ENCODE measurements around the gene EEFSEC. TPM values are rescaled to one million over a fixed set of nuclear protein-coding genes. Genes with fewer than 3 reads are reported as not detected.

EEFSEC gene
- total and polyA plus RNA-seq, 8 donors, result 5.9 to 9.8 (median 7.4) TPM

DNA sequence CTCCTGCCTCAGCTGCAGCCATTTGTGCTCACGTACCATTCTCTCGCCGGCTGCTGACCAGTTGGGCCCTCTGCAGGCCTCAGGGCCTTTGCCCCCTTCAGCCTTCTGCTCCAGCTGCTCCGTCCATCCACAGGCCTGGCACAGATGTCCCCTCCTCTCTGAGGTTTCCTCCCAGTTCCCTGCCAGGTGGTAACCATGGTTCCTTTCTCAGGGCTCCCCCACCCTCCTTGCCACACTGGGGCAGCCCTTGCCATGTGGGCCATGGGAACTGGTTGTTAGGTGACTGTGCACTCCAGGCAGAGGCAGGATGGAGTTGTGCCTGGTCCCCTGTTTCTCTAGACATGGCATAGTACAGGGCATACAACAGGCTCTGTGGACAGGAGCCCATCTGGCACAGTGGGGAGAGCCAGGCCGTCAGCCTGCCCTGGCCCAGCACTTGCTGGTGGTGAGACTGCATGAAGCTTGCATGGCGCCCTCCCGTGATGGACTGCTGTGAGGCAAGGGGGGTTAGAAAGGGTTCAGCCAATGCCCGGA, 164.5 kb downstream of the EEFSEC start:
- peak; percentile 71 to 77 (median 74) for ATAC-seq
- peak overlapping the region; percentile 17 to 50 (median 28) for H3K27ac ChIP-seq
- peaks cover 26 to 39% (median 37%) of the 10 kb centered on the region in 3 donors for H3K4me1 ChIP-seq
- H3K9me3 ChIP-seq, result no peaks in the 10 kb centered on the region
- 52 to 58% methylated on average over 8 of the region's 8 CpGs for WGBS, 2 donors
- H3K27me3 ChIP-seq, result no peaks in the 10 kb centered on the region
- intact Hi-C loops (cut with DNase I), result no loop called here
- TF ChIP-seq, protein P1, sequence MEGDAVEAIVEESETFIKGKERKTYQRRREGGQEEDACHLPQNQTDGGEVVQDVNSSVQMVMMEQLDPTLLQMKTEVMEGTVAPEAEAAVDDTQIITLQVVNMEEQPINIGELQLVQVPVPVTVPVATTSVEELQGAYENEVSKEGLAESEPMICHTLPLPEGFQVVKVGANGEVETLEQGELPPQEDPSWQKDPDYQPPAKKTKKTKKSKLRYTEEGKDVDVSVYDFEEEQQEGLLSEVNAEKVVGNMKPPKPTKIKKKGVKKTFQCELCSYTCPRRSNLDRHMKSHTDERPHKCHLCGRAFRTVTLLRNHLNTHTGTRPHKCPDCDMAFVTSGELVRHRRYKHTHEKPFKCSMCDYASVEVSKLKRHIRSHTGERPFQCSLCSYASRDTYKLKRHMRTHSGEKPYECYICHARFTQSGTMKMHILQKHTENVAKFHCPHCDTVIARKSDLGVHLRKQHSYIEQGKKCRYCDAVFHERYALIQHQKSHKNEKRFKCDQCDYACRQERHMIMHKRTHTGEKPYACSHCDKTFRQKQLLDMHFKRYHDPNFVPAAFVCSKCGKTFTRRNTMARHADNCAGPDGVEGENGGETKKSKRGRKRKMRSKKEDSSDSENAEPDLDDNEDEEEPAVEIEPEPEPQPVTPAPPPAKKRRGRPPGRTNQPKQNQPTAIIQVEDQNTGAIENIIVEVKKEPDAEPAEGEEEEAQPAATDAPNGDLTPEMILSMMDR (IDR thresholded peaks at IDR 0.05), result no peak
- FAIRE-seq, result no peak
- DNase-seq, result peak; percentile 64 to 90 (median 84)
- no peaks in the 10 kb centered on the region for H3K36me3 ChIP-seq
- no peak overlapping the region for H3K4me3 ChIP-seq

- no peaks in the 10 kb centered on the region for H3K9me3 ChIP-seq
- H3K4me3 ChIP-seq, result no peak overlapping the region
- intact Hi-C loops (cut with DNase I), result no loop called here
- FAIRE-seq (no peak), DNase-seq (peak in 2 of 6 donors; percentile 12 to 46), ATAC-seq (no peak)
- H3K4me1 ChIP-seq, result peaks cover 30 to 44% (median 43%) of the 10 kb centered on the region in 3 donors
- WGBS, 2 donors, result 86 to 88% methylated on average over 11 of the region's 11 CpGs
- no peaks in the 10 kb centered on the region for H3K27me3 ChIP-seq
- TF ChIP-seq, protein P1 (IDR thresholded peaks at IDR 0.05), result no peak
- no peaks in the 10 kb centered on the region for H3K36me3 ChIP-seq
- peak overlapping the region in 3 of 4 donors; percentile 17 to 50 (median 20) for H3K27ac ChIP-seq
Measured at GRCh38 chr3:128318275-128318941, 165.1 kb downstream of the EEFSEC start.

- peak overlapping the region in 2 of 4 donors; percentile 22 to 28 for H3K27ac ChIP-seq
- peak in 1 of 6 donors; percentile 2 for DNase-seq
- intact Hi-C loops (cut with DNase I), result no loop called here
Measured at GRCh38 chr3:128319107-128319506, 165.8 kb downstream of the EEFSEC start.

GRCh38 chr3:128319741-128320141, 166.5 kb downstream of the EEFSEC start:
- WGBS, 2 donors, result 39 to 40% methylated on average over 6 of the region's 6 CpGs
- DNase-seq (peak; percentile 72 to 89 (median 80)), FAIRE-seq (no peak), ATAC-seq (peak; percentile 47 to 69 (median 59))
- H3K4me1 ChIP-seq, result peaks cover 40 to 56% (median 56%) of the 10 kb centered on the region in 3 donors
- H3K4me3 ChIP-seq, result no peak overlapping the region
- intact Hi-C loops (cut with DNase I), result no loop called here
- TF ChIP-seq, protein P1 (IDR thresholded peaks at IDR 0.05), result no peak
- H3K27me3 ChIP-seq, result no peaks in the 10 kb centered on the region
- H3K9me3 ChIP-seq, result no peaks in the 10 kb centered on the region
- peak overlapping the region in 3 of 4 donors; percentile 22 to 44 (median 28) for H3K27ac ChIP-seq
- H3K36me3 ChIP-seq, result no peaks in the 10 kb centered on the region

More at GRCh38 chr3:128319107-128319506, 165.8 kb downstream of the EEFSEC start:
- no peaks in the 10 kb centered on the region for H3K36me3 ChIP-seq
- no peaks in the 10 kb centered on the region for H3K9me3 ChIP-seq
- WGBS, 2 donors, result 76 to 80% methylated on average over 8 of the region's 8 CpGs
- H3K4me1 ChIP-seq, result peaks cover 34 to 50% (median 50%) of the 10 kb centered on the region in 3 donors
- ATAC-seq, result no peak
- FAIRE-seq, result no peak
- TF ChIP-seq, protein P1 (IDR thresholded peaks at IDR 0.05), result no peak
- H3K4me3 ChIP-seq, result no peak overlapping the region
- no peaks in the 10 kb centered on the region for H3K27me3 ChIP-seq

Data from pancreas (tissue), 10 donors.